Epidermal melanocyte (primary cell): Measurements from ENCODE around the gene AKR7A2.
A peak's percentile ranks its signal among the peaks of the same experiment; 100 is the strongest.

Experiments
- DNase-seq: peaks from one replicate; pipeline ENCODE4 v3.0.0; 2011; ENCODE audit warnings: low spot score; ENCODE audit not compliant: insufficient read length

The AKR7A2 gene

GRCh38 chr1:19311931-19312781, at the start of gene AKR7A2, which contains the start of gene SLC66A1:
AKR7A2 (minus strand) TSS chr1:19312144; CDS start chr1:19312124, 20 bp downstream.
SLC66A1 (plus strand) TSS chr1:19312326; CDS start chr1:19317678, 5,352 bp downstream.
- DNase-seq, result peak; percentile 94

GRCh38 chr1:19360843-19361610, 49.1 kb upstream of the AKR7A2 start:
- DNase-seq, result no peak

- DNase-seq, result no peak
Measured at GRCh38 chr1:19360432-19360831, 48.5 kb upstream of the AKR7A2 start.

GRCh38 chr1:19360016-19360415, 48.1 kb upstream of the AKR7A2 start:
- DNase-seq, result no peak

GRCh38 chr1:19359357-19359756, 47.4 kb upstream of the AKR7A2 start:
- DNase-seq, result no peak

- no peak for DNase-seq
Measured at GRCh38 chr1:19358710-19359109, 46.8 kb upstream of the AKR7A2 start.

- no peak for DNase-seq
Measured at GRCh38 chr1:19357299-19357986, 45.5 kb upstream of the AKR7A2 start.

GRCh38 chr1:19356266-19356665, 44.3 kb upstream of the AKR7A2 start:
- no peak for DNase-seq

GRCh38 chr1:19354531-19354981, 42.6 kb upstream of the AKR7A2 start:
- no peak for DNase-seq

GRCh38 chr1:19353596-19353995, 41.7 kb upstream of the AKR7A2 start:
- no peak for DNase-seq

- DNase-seq, result no peak
Measured at GRCh38 chr1:19352839-19353238, 40.9 kb upstream of the AKR7A2 start.

GRCh38 chr1:19351873-19352272, 39.9 kb upstream of the AKR7A2 start:
- no peak for DNase-seq

- no peak for DNase-seq
Measured at GRCh38 chr1:19350566-19350965, 38.6 kb upstream of the AKR7A2 start.

- no peak for DNase-seq
Measured at GRCh38 chr1:19349999-19350398, 38.1 kb upstream of the AKR7A2 start.

- no peak for DNase-seq
Measured at GRCh38 chr1:19348441-19349198, 36.7 kb upstream of the AKR7A2 start.

- no peak for DNase-seq
Measured at GRCh38 chr1:19347533-19348172, 35.7 kb upstream of the AKR7A2 start.

GRCh38 chr1:19346026-19346425, 34.1 kb upstream of the AKR7A2 start:
- DNase-seq, result no peak

GRCh38 chr1:19345391-19345790, 33.4 kb upstream of the AKR7A2 start:
- no peak for DNase-seq

GRCh38 chr1:19344831-19345230, 32.9 kb upstream of the AKR7A2 start:
- DNase-seq, result no peak

- peak; percentile 44 for DNase-seq
Measured at GRCh38 chr1:19344372-19344810, 32.4 kb upstream of the AKR7A2 start.
